GM12878 (cell line): ENCODE measurements around the gene SLC24A4. TPM values are rescaled to one million over a fixed set of nuclear protein-coding genes. Genes with fewer than 3 reads are reported as not detected.

Experiments used
- ATAC-seq: fragments of 200-7000 bp; cut with Tn5 transposase; 3 replicates; pipeline ENCODE4 v1.9.1; 2020; ENCODE audit warnings: mild to moderate bottlenecking, moderate library complexity
- BruUV-seq: library from RNA; stranded (reverse); fragments of 400-500 nt; replicated peaks from 2 replicates; lab custom pipeline; 2021; lab: Mats Ljungman, UMichigan
- CTCF ChIA-PET: fragments of 300-600 bp; sonication (Branson Sonifier 250); formaldehyde crosslinking; extraction: SDS; loops from one replicate; lab custom pipeline; 2021; ENCODE audit warnings: inconsistent platforms; lab: Yijun Ruan, JAX
- POLR2A ChIA-PET: fragments of 350-600 bp; formaldehyde crosslinking; extraction: SDS; loops from one replicate; lab custom pipeline; 2021; ENCODE audit warnings: inconsistent platforms; lab: Charles Lee
- RAD21 ChIA-PET: fragments of 300-600 bp; sonication (Branson Sonifier 250); formaldehyde crosslinking; loops from one replicate; lab custom pipeline; 2023; ENCODE audit warnings: antibody characterized with exemption; ENCODE audit not compliant: unreplicated experiment; lab: Charles Lee
- SMC1A ChIA-PET: fragments of 300-600 bp; sonication (Branson Sonifier 250); formaldehyde crosslinking; loops from one replicate; lab custom pipeline; 2023; ENCODE audit not compliant: unreplicated experiment, uncharacterized antibody; lab: Charles Lee
- DNase-seq: peaks from one replicate; pipeline ENCODE4 v3.0.0-alpha.2; 2011; ENCODE audit warnings: low read depth, low spot score
- FAIRE-seq: peaks from 3 replicates; lab custom pipeline; 2011; peaks lifted over from hg19 to GRCh38; lab: Jason Lieb, UNC
- H2AFZ ChIP-seq: 2 replicates; pipeline ENCODE4 v1.6.0; 2011; ENCODE audit warnings: low read depth, low read length, control low read depth; ENCODE audit not compliant: control insufficient read depth
- H3K27ac ChIP-seq: 2 replicates; pipeline ENCODE4 v1.5.1; 2011; ENCODE audit warnings: control low read depth; ENCODE audit not compliant: control insufficient read depth, insufficient read depth
- H3K27me3 ChIP-seq, 2 experiments: replicated peaks in 1 of 2; 2 replicates each; pipeline versions ENCODE4 v1.6.0 to v1.6.1; 2011; ENCODE audit warnings: low read length in 1 of 2; ENCODE audit not compliant: control insufficient read depth in 2 of 2, insufficient read depth in 2 of 2
- H3K36me3 ChIP-seq, 2 experiments: 2 replicates each; pipeline ENCODE4 v1.5.1; 2011; ENCODE audit warnings: low read length in 1 of 2; ENCODE audit not compliant: control insufficient read depth in 2 of 2, insufficient read depth in 2 of 2
- H3K4me1 ChIP-seq: 2 replicates; pipeline ENCODE4 v1.6.1; 2011; ENCODE audit warnings: mild to moderate bottlenecking, low read length, moderate library complexity, mixed read lengths; ENCODE audit not compliant: control insufficient read depth, insufficient read depth
- H3K4me2 ChIP-seq: 2 replicates; pipeline ENCODE4 v1.6.0; 2011; ENCODE audit warnings: control low read depth; ENCODE audit not compliant: control insufficient read depth, insufficient read depth
- H3K4me3 ChIP-seq: fragments of 200-600 bp; sonication (generic); 2 replicates; pipeline ENCODE4 v1.5.1; 2016
- H3K79me2 ChIP-seq: 2 replicates; pipeline ENCODE4 v1.6.0; 2011; ENCODE audit warnings: low read length; ENCODE audit not compliant: control insufficient read depth, insufficient read depth
- H3K9ac ChIP-seq: 2 replicates; pipeline ENCODE4 v1.8.0; 2011; ENCODE audit warnings: low read length, control low read depth, mixed read lengths; ENCODE audit not compliant: control insufficient read depth, insufficient read depth
- H3K9me3 ChIP-seq: replicated peaks from 3 replicates; pipeline ENCODE4 v1.5.1; 2011; ENCODE audit warnings: mild to moderate bottlenecking, low read length; ENCODE audit not compliant: control insufficient read depth, insufficient read depth
- H4K20me1 ChIP-seq: 2 replicates; pipeline ENCODE4 v1.6.0; 2011; ENCODE audit not compliant: control insufficient read depth, insufficient read depth
- BMI1 ChIP-seq: fragments of 450-650 bp; IDR thresholded peaks from 2 replicates; pipeline ENCODE4 v1.6.1; 2016; ENCODE audit warnings: mild to moderate bottlenecking, moderate library complexity, borderline replicate concordance
- CHD2 ChIP-seq: IDR thresholded peaks from 2 replicates; pipeline ENCODE4 v1.6.1; 2011; ENCODE audit warnings: low read depth, low read length, improper control_type of control experiment, borderline replicate concordance
- CUX1 ChIP-seq: IDR thresholded peaks from 2 replicates; pipeline ENCODE4 v1.6.1; 2012; ENCODE audit warnings: improper control_type of control experiment, low read depth, low read length; ENCODE audit not compliant: insufficient replicate concordance
- FOS ChIP-seq: IDR thresholded peaks from 3 replicates; pipeline ENCODE4 v1.6.1; 2011; ENCODE audit warnings: borderline replicate concordance; ENCODE audit not compliant: insufficient read length; ENCODE audit errors: extremely low read depth
- IKZF1 ChIP-seq: fragments of 450-650 bp; conservative IDR thresholded peaks from 2 replicates; pipeline ENCODE4 v1.6.1; 2017; ENCODE audit warnings: antibody characterized with exemption, mild to moderate bottlenecking
- MXI1 ChIP-seq: fragments of 150-350 bp; IDR thresholded peaks from 2 replicates; pipeline ENCODE4 v1.6.1; 2011; ENCODE audit warnings: low read depth, mild to moderate bottlenecking, inconsistent platforms, low read length, improper control_type of control experiment
- MYB ChIP-seq: fragments of 150-350 bp; IDR thresholded peaks from 2 replicates; pipeline ENCODE4 v1.6.1; 2014; ENCODE audit warnings: mild to moderate bottlenecking, low read depth, low read length, borderline replicate concordance
- NBN ChIP-seq: fragments of 450-650 bp; IDR thresholded peaks from 2 replicates; pipeline ENCODE4 v1.6.1; 2016
- NR2C1 ChIP-seq: fragments of 450-650 bp; IDR thresholded peaks from 2 replicates; pipeline ENCODE4 v1.6.1; 2017; ENCODE audit warnings: antibody characterized with exemption, mild to moderate bottlenecking, moderate library complexity
- SMAD1 ChIP-seq: fragments of 450-650 bp; IDR thresholded peaks from 2 replicates; pipeline ENCODE4 v1.6.1; 2018; ENCODE audit warnings: mild to moderate bottlenecking, low read depth; ENCODE audit not compliant: partially characterized antibody
- SP1 ChIP-seq: IDR thresholded peaks from one replicate; pipeline ENCODE4 v1.6.1; 2011; ENCODE audit warnings: low read depth, low read length
- ZBTB33 ChIP-seq: fragments of 450-650 bp; IDR thresholded peaks from 2 replicates; pipeline ENCODE4 v1.6.1; 2017; ENCODE audit warnings: mild to moderate bottlenecking
- ZBTB4 ChIP-seq: fragments of 450-650 bp; formaldehyde crosslinking; IDR thresholded peaks from 2 replicates; pipeline ENCODE4 v1.4.0; 2022; ENCODE audit warnings: mild to moderate bottlenecking, moderate library complexity
- ZSCAN29 ChIP-seq: fragments of 450-650 bp; IDR thresholded peaks from 2 replicates; pipeline ENCODE4 v1.6.1; 2017; ENCODE audit warnings: mild to moderate bottlenecking, moderate library complexity
- WGBS: methylation state at CpG from one replicate; pipeline ENCODE4 v1.1.6; 2016; ENCODE audit warnings: low lambda C conversion rate; ENCODE audit not compliant: insufficient replicate concordance, insufficient coverage; ENCODE audit errors: missing lambda C conversion rate; 5-methylcytosine and 5-hydroxymethylcytosine counted together
- in situ Hi-C: fragments of 300-500 bp; cut with MboI; formaldehyde crosslinking; loops from 9 replicates; pipeline ENCODE4 v1.14.3; 2018; ENCODE audit warnings: mixed read lengths
- intact Hi-C: fragments of 100-400 bp; cut with micrococcal nuclease; formaldehyde crosslinking; loops from one replicate; pipeline ENCODE4 v1.14.2; 2022; ENCODE audit not compliant: unreplicated experiment
- polyA plus RNA-seq, 11 experiments: library from polyadenylated mRNA; depleted of rRNA in 4 of 11; unstranded in 6 of 11; stranded (reverse) in 5 of 11; fragments of >200 nt; fragmentation: Nextera tagmentation in 4 of 11; fragmentation: Illumina TruSeq in 1 of 11; extraction: Ambion mirVana in 4 of 11; extraction: Trizol in 1 of 11; gene quantifications; 1 replicate in 1 of 11; 2 replicates in 10 of 11; pipeline versions ENCODE4 v1.2.1 to v1.2.3, GENCODE V29; 2011 to 2016; ENCODE audit warnings: inconsistent platforms in 2 of 11, missing spikeins in 2 of 11, low read depth in 1 of 11
- total RNA-seq, 4 experiments: library from RNA; depleted of rRNA in 3 of 4; stranded (reverse); fragments of >200 nt in 3 of 4; fragmentation: Illumina TruSeq in 1 of 4; extraction: Trizol in 1 of 4; gene quantifications; 2 replicates each; pipeline versions ENCODE4 v1.2.1 to v1.2.3, GENCODE V29; 2013 to 2021

Gene SLC24A4
- total and polyA plus RNA-seq, 10 of the 15 experiments (the other 5 are each of a cell fraction or from before 2014, with no cell fraction given), result under 0.01 to 0.46 (median 0.04) TPM; not detected in 5

- intact Hi-C loops, result no loop called here
- Histone ChIP-seq H3K4me2 (no peak overlapping the region), H3K9ac (no peak overlapping the region), H3K4me1 (no peaks in the 10 kb centered on the region), H3K27ac (no peak overlapping the region), H3K36me3 (no peaks in the 10 kb centered on the region), H3K79me2 (no peaks in the 10 kb centered on the region), H2AFZ (no peak overlapping the region), H3K4me3 (no peak overlapping the region), H3K9me3 (no peaks in the 10 kb centered on the region), H4K20me1 (no peaks in the 10 kb centered on the region; the same call in 1 of the 2 replicates), H3K27me3 (peaks cover 2 to 3% of the 10 kb centered on the region in 2 experiments; a peak in 2 of 4 replicates)
- ChIA-PET CTCF (no interaction called here), SMC1A (no interaction called here), POLR2A (no interaction called here), RAD21 (no interaction called here)
- no peak for FAIRE-seq
- no peak for ATAC-seq
- BruUV-seq, result no TSS peak
- in situ Hi-C loops, result no loop called here
- WGBS, result 74% methylated on average over 6 of the region's 6 CpGs
- no peak for DNase-seq
- TF ChIP-seq ZBTB33 (no peak), MYB (no peak), ZBTB4 (CRISPR knock-in tag) (no peak), SP1 (no peak), NBN (no peak), BMI1 (no peak), SMAD1 (no peak), IKZF1 (no peak), CHD2 (no peak), NR2C1 (no peak), FOS (no peak), CUX1 (no peak), ZSCAN29 (no peak), MXI1 (no peak)
Measured at GRCh38 chr14:92336363-92336762, 13.4 kb downstream of the SLC24A4 start.
